BE2C (cell line): Measurements from ENCODE around the gene LDLRAD3.

Experiments
- DNase-seq: peaks from one replicate; pipeline ENCODE4 v3.0.0-alpha.2; 2020
- H3K27me3 ChIP-seq: fragments of 250-450 bp; sonication (Bioruptor Pico); 2 replicates; pipeline ENCODE4 v1.5.1; 2020; ENCODE audit warnings: mild to moderate bottlenecking
- H3K36me3 ChIP-seq: fragments of 250-450 bp; sonication (Bioruptor Pico); 2 replicates; pipeline ENCODE4 v1.5.1; 2020; ENCODE audit warnings: mild to moderate bottlenecking
- H3K4me1 ChIP-seq: fragments of 250-450 bp; sonication (Bioruptor Pico); 2 replicates; pipeline ENCODE4 v1.5.1; 2020
- H3K4me3 ChIP-seq: 2 replicates; pipeline ENCODE4 v1.5.1; 2011; ENCODE audit warnings: low read depth, low read length
- H3K9me3 ChIP-seq: fragments of 250-450 bp; sonication (Bioruptor Pico); 2 replicates; pipeline ENCODE4 v1.5.1; 2020
- TF ChIP-seq, protein P1 (sequence below): IDR thresholded peaks from 2 replicates; pipeline ENCODE4 v1.5.1; 2012; ENCODE audit warnings: mild to moderate bottlenecking, low read depth, low read length

Gene LDLRAD3

DNA sequence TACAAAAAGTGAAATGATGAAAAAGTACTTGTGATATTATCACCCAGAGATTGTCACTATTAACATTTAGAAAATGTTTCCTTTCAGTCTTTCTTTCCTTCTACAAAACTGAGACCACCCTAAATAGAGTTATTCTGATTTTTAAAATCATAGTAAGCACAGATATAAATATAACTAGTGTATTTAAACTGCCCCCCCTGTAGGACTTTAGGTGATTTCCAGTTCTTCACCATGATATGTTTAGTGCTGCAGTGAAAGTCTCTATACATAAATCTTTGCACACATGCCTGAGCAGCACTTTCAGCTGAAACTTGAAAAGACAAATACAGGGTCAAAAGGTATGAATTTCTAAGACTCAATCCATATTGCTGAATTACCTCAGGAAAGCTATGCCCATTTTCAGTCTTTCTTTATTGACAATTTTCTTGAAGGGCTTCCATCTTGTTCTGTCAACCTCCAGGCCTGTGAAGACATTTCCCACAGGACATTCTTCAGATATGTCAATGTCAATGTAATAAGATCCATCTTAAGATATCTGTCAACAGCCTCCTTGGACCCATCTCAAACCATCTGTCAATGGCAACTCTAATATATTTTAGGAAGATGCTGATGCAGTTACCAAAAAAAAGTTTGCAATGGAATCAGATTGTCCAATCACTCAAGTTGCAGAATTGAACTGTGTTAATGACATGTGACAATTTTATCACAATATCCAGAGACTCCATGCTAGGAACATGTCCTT, 30.8 kb upstream of the LDLRAD3 start:
- Histone ChIP-seq H3K36me3 (no peaks in the 10 kb centered on the region), H3K4me3 (no peak overlapping the region), H3K4me1 (no peaks in the 10 kb centered on the region), H3K27me3 (no peaks in the 10 kb centered on the region), H3K9me3 (no peaks in the 10 kb centered on the region)
- TF ChIP-seq, protein P1, sequence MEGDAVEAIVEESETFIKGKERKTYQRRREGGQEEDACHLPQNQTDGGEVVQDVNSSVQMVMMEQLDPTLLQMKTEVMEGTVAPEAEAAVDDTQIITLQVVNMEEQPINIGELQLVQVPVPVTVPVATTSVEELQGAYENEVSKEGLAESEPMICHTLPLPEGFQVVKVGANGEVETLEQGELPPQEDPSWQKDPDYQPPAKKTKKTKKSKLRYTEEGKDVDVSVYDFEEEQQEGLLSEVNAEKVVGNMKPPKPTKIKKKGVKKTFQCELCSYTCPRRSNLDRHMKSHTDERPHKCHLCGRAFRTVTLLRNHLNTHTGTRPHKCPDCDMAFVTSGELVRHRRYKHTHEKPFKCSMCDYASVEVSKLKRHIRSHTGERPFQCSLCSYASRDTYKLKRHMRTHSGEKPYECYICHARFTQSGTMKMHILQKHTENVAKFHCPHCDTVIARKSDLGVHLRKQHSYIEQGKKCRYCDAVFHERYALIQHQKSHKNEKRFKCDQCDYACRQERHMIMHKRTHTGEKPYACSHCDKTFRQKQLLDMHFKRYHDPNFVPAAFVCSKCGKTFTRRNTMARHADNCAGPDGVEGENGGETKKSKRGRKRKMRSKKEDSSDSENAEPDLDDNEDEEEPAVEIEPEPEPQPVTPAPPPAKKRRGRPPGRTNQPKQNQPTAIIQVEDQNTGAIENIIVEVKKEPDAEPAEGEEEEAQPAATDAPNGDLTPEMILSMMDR: no peak
- DNase-seq: no peak

DNA sequence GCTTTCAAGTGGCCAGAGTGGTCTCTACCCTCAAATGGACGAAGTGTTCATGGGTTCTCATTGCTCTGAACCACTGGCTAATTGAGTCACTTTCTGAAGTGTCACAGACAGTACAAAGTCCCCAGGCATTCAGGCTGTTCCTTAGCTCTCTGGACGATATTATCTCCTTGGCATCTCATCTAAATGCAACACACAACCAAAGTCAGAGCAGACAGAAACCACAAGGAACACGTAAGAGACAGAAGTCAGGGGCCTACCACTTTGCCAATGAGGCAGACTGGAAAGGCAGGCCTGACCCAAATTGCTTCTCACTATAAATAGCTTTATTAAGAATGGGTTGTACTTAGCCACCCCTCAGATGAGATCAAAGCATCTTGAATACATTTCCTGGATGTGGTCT, 29.0 kb upstream of the LDLRAD3 start:
- H3K27me3 ChIP-seq: no peaks in the 10 kb centered on the region
- DNase-seq: no peak
- H3K9me3 ChIP-seq: no peaks in the 10 kb centered on the region
- no peak overlapping the region for H3K4me3 ChIP-seq
- TF ChIP-seq, protein P1: no peak
- no peaks in the 10 kb centered on the region for H3K36me3 ChIP-seq
- H3K4me1 ChIP-seq: no peaks in the 10 kb centered on the region

DNA sequence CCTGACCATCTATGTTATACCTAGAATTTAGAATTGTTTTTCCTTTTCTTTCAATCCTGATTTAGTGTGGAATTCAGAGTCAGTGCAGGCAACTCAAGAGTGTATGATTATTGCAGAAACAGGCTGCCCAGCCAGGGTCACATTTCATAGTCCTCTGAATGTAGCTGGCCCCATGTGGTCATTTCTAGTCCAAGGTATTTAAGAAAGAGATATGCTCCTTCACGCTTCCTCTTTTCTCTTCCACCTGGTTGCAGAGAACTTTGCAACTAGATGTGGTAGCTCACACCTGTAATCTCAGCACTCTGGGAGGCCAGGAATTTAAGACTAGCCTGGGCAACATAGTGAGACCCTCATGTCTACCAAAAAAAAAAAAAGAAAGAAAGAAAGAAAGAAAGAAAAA, 27.6 kb upstream of the LDLRAD3 start:
- no peaks in the 10 kb centered on the region for H3K27me3 ChIP-seq
- H3K4me1 ChIP-seq: no peaks in the 10 kb centered on the region
- H3K36me3 ChIP-seq: no peaks in the 10 kb centered on the region
- no peak for DNase-seq
- no peaks in the 10 kb centered on the region for H3K9me3 ChIP-seq
- TF ChIP-seq, protein P1: no peak
- H3K4me3 ChIP-seq: no peak overlapping the region

DNA sequence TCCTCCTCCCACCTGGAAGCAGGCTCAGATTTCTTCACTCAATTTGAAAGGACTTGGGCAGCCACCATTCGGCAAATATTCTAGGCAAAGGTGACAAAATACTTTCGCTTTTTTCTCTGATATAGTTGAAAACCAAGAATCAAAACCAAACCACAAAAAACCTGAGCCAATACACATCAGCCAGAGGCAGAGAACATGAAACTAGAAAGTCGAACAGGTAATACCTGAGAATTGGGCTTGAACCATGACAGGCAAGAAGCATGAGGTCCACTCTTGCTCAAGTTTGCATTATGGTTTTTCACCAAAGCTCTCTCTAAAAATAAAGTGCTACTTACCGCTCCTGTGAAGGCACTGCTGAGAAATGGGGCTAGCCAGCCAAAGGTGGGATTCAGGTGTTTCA, 26.2 kb upstream of the LDLRAD3 start:
- H3K4me1 ChIP-seq: no peaks in the 10 kb centered on the region
- no peak for DNase-seq

DNA sequence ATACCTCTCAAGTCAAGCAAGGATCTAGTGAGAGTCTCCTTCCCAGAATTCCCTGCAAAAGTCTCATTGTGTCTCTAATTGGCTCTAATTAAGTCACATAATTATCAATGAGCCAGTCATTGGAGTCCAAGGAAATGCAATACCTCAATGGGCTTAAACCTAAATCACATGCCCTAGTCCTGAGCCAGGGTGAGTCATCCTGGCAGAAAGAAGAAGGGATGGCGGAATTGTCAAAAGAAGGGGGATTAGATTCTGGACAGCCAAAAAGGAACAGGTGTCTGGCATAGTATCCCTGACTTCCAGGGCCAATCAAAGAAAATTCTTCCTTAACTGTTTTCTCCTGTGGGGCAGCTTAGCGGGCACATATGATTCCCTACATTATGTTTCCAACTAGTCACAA, 25.1 kb upstream of the LDLRAD3 start:
- Histone ChIP-seq H3K9me3 (no peaks in the 10 kb centered on the region), H3K36me3 (no peaks in the 10 kb centered on the region), H3K4me1 (no peaks in the 10 kb centered on the region), H3K4me3 (no peak overlapping the region), H3K27me3 (no peaks in the 10 kb centered on the region)
- TF ChIP-seq, protein P1: no peak
- no peak for DNase-seq

More for the DNA sequence above, 26.2 kb upstream of the LDLRAD3 start:
- H3K9me3 ChIP-seq: no peaks in the 10 kb centered on the region
- TF ChIP-seq, protein P1: no peak
- H3K4me3 ChIP-seq: no peak overlapping the region
- no peaks in the 10 kb centered on the region for H3K36me3 ChIP-seq
- no peaks in the 10 kb centered on the region for H3K27me3 ChIP-seq

DNA sequence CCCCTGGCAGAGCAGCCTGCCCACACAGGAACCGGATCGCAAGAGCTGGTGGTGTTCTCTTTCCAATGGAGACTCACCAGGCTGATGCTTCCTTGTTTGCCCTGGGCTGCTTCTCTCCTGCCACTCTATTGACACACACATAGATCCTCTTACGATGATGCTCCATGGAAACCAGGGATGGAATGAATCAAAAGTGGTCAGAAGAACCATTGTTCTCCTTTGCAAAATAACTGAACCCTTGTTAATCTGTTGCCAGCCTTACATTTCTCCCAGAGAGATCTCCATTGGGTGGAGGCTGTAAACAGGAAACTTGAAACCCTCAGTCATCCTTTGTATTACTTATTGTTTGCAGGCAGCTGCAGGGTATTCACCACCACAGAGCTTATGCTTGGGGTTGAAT, 24.6 kb upstream of the LDLRAD3 start:
- TF ChIP-seq, protein P1: no peak
- no peak for DNase-seq
- no peaks in the 10 kb centered on the region for H3K36me3 ChIP-seq
- H3K27me3 ChIP-seq: no peaks in the 10 kb centered on the region
- no peaks in the 10 kb centered on the region for H3K4me1 ChIP-seq
- no peak overlapping the region for H3K4me3 ChIP-seq
- H3K9me3 ChIP-seq: no peaks in the 10 kb centered on the region
